Measurements from ENCODE around the gene MUCL1. TPM values are rescaled to one million over a fixed set of nuclear protein-coding genes. Genes with fewer than 3 reads are reported as not detected.

Gene MUCL1
- polyA plus RNA-seq, 1 experiment = not detected

- Histone ChIP-seq H3K36me3 (ENCODE audit: control insufficient read depth, insufficient read depth, low read length) (no peaks in the 10 kb centered on the region), H3K4me3 (ENCODE audit: low read depth, low read length) (no peak overlapping the region), H3K27me3 (ENCODE audit: control insufficient read depth, insufficient read depth, low read length) (no peaks in the 10 kb centered on the region)
- POLR2A ChIA-PET = no interaction called here
- no peak for DNase-seq (ENCODE audit: low read depth)
- CTCF ChIA-PET = no interaction called here
- no peak for TF ChIP-seq CTCF (IDR thresholded peaks at IDR 0.05; ENCODE audit: insufficient read depth, low read depth, low read length)
Observed at GRCh38 chr12:54890339-54890738, 36.0 kb downstream of the MUCL1 start.

- no peaks in the 10 kb centered on the region for H3K27me3 ChIP-seq (ENCODE audit: control insufficient read depth, insufficient read depth, low read length)
- TF ChIP-seq CTCF (IDR thresholded peaks at IDR 0.05; ENCODE audit: insufficient read depth, low read depth, low read length) = no peak
- DNase-seq (ENCODE audit: low read depth) = no peak
- no peaks in the 10 kb centered on the region for H3K36me3 ChIP-seq (ENCODE audit: control insufficient read depth, insufficient read depth, low read length)
- ChIA-PET POLR2A (no interaction called here), CTCF (no interaction called here)
- H3K4me3 ChIP-seq (ENCODE audit: low read depth, low read length) = no peak overlapping the region
Observed at GRCh38 chr12:54891717-54892478, 37.6 kb downstream of the MUCL1 start.

Other genes starting within 250 kb of the MUCL1 start
- not detected in 2 replicates for gene LACRT, start 219.6 kb upstream of the MUCL1 start, polyA plus RNA-seq (2011; rRNA removed)
- gene DCD, start 206.2 kb upstream of the MUCL1 start, polyA plus RNA-seq (2011; rRNA removed) = not detected in 2 replicates
- gene TESPA1, start 130.2 kb downstream of the MUCL1 start, polyA plus RNA-seq (2011; rRNA removed) = not detected in 2 replicates
- gene NEUROD4, start 165.5 kb downstream of the MUCL1 start, polyA plus RNA-seq (2011; rRNA removed) = not detected in 2 replicates